HL-60 (cell line): ENCODE results near the gene GJA3.

Experiments used
- DNase-seq, 2 experiments: peaks; one replicate each; pipeline ENCODE4 v3.0.0-alpha.2; 2010 to 2020; ENCODE audit warnings: low read depth in 1 of 2, low spot score in 1 of 2
- H3K27ac ChIP-seq: fragments of 250-450 bp; sonication (Bioruptor Pico); replicated peaks from 2 replicates; pipeline ENCODE4 v1.5.1; 2020; ENCODE audit warnings: mild to moderate bottlenecking, moderate library complexity
- H3K27me3 ChIP-seq: fragments of 250-450 bp; sonication (Bioruptor Pico); 2 replicates; pipeline ENCODE4 v1.5.1; 2021; ENCODE audit warnings: mild to moderate bottlenecking, moderate library complexity; ENCODE audit not compliant: insufficient read depth, poor library complexity, severe bottlenecking
- H3K4me3 ChIP-seq: replicated peaks from 2 replicates; pipeline ENCODE4 v1.5.1; 2011; ENCODE audit warnings: mild to moderate bottlenecking, control low read depth, low read length; ENCODE audit not compliant: insufficient read depth
- GABPA ChIP-seq: IDR thresholded peaks from 2 replicates; pipeline ENCODE4 v1.6.1; 2012; ENCODE audit warnings: low read depth
- POLR2AphosphoS5 ChIP-seq: IDR thresholded peaks from 2 replicates; pipeline ENCODE4 v1.6.1; 2012; ENCODE audit warnings: low read depth
- SPI1 ChIP-seq: IDR thresholded peaks from 2 replicates; pipeline ENCODE4 v1.6.1; 2012; ENCODE audit warnings: low read depth, mild to moderate bottlenecking, borderline replicate concordance
- TF ChIP-seq, protein P1 (sequence below): IDR thresholded peaks from one replicate; pipeline ENCODE4 v1.5.1; 2011; ENCODE audit warnings: low read length, control low read depth, inconsistent platforms; ENCODE audit not compliant: insufficient read depth
- TF ChIP-seq, protein P2 (sequence below): IDR thresholded peaks from 2 replicates; pipeline ENCODE4 v1.6.1; 2012; ENCODE audit warnings: low read depth; ENCODE audit not compliant: insufficient replicate concordance

GJA3 gene

DNA sequence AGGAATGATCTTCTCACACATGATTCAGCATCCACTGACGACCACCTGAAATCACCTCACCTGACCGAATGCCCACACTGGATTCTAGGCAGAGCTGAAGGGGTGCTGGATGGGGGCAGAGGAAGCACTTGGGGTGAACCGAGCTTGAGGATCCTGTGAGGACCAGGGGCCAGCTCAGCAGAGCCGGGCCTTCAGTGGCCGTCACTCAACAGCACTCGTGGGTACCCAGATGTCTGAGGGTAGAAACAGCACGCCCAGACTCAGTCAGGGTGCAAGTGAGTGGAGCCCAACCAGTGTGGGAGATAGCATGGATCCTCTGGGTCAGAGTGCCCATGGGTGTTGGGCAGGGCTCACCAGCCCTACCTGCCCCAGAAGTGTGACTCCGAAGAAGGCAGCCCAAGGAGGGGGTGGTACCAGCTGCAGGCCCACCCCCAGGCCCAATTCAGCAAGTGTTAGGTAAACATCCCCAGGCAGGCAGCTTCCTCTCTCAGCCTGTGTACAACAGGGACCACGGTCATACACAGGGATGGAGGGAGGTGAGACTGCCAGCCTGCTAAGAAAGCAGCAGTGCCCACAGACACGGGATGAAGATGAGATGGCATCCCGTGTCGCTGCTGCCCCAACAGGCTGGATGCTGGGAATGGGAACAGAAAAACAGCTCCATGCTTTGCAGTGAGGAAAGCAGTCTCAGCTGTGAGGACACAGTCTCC lies 16.6 kb downstream of the GJA3 start:
- DNase-seq = no peak
- Histone ChIP-seq H3K27ac (no peak overlapping the region), H3K4me3 (no peak overlapping the region), H3K27me3 (no peaks in the 10 kb centered on the region)
- TF ChIP-seq, protein P1, sequence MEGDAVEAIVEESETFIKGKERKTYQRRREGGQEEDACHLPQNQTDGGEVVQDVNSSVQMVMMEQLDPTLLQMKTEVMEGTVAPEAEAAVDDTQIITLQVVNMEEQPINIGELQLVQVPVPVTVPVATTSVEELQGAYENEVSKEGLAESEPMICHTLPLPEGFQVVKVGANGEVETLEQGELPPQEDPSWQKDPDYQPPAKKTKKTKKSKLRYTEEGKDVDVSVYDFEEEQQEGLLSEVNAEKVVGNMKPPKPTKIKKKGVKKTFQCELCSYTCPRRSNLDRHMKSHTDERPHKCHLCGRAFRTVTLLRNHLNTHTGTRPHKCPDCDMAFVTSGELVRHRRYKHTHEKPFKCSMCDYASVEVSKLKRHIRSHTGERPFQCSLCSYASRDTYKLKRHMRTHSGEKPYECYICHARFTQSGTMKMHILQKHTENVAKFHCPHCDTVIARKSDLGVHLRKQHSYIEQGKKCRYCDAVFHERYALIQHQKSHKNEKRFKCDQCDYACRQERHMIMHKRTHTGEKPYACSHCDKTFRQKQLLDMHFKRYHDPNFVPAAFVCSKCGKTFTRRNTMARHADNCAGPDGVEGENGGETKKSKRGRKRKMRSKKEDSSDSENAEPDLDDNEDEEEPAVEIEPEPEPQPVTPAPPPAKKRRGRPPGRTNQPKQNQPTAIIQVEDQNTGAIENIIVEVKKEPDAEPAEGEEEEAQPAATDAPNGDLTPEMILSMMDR = no peak
- TF ChIP-seq GABPA (no peak), SPI1 (no peak), POLR2AphosphoS5 (no peak)
- TF ChIP-seq, protein P2, sequence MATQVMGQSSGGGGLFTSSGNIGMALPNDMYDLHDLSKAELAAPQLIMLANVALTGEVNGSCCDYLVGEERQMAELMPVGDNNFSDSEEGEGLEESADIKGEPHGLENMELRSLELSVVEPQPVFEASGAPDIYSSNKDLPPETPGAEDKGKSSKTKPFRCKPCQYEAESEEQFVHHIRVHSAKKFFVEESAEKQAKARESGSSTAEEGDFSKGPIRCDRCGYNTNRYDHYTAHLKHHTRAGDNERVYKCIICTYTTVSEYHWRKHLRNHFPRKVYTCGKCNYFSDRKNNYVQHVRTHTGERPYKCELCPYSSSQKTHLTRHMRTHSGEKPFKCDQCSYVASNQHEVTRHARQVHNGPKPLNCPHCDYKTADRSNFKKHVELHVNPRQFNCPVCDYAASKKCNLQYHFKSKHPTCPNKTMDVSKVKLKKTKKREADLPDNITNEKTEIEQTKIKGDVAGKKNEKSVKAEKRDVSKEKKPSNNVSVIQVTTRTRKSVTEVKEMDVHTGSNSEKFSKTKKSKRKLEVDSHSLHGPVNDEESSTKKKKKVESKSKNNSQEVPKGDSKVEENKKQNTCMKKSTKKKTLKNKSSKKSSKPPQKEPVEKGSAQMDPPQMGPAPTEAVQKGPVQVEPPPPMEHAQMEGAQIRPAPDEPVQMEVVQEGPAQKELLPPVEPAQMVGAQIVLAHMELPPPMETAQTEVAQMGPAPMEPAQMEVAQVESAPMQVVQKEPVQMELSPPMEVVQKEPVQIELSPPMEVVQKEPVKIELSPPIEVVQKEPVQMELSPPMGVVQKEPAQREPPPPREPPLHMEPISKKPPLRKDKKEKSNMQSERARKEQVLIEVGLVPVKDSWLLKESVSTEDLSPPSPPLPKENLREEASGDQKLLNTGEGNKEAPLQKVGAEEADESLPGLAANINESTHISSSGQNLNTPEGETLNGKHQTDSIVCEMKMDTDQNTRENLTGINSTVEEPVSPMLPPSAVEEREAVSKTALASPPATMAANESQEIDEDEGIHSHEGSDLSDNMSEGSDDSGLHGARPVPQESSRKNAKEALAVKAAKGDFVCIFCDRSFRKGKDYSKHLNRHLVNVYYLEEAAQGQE = no peak

DNA sequence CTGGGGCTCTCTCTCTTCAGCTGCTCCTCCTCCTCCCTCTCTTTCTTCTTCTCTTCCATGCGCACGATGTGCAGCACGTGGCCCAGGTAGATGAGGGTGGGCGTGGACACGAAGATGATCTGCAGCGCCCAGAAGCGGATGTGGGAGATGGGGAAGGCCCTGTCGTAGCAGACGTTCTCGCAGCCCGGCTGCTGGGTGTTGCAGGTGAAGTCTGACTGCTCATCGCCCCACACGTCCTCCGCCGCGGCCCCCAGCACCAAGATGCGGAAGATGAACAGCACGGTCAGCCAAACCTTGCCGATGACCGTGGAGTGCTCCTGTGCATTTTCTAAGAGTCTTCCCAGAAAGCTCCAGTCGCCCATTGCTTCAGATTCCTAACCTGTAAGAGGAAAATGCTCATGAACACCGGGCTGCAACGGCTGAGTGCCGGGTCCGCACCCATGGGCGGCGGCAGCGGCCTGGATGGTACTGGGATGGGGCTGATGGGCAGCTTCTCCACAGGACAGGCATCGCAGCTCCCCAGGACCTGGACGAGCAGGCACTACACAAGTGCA lies 17.8 kb downstream of the GJA3 start:
- H3K4me3 ChIP-seq = no peak overlapping the region
- no peak overlapping the region for H3K27ac ChIP-seq
- H3K27me3 ChIP-seq = no peaks in the 10 kb centered on the region
- TF ChIP-seq GABPA (no peak), SPI1 (no peak), POLR2AphosphoS5 (no peak)
- TF ChIP-seq, protein P1 = no peak
- TF ChIP-seq, protein P2 = no peak
- no peak for DNase-seq

DNA sequence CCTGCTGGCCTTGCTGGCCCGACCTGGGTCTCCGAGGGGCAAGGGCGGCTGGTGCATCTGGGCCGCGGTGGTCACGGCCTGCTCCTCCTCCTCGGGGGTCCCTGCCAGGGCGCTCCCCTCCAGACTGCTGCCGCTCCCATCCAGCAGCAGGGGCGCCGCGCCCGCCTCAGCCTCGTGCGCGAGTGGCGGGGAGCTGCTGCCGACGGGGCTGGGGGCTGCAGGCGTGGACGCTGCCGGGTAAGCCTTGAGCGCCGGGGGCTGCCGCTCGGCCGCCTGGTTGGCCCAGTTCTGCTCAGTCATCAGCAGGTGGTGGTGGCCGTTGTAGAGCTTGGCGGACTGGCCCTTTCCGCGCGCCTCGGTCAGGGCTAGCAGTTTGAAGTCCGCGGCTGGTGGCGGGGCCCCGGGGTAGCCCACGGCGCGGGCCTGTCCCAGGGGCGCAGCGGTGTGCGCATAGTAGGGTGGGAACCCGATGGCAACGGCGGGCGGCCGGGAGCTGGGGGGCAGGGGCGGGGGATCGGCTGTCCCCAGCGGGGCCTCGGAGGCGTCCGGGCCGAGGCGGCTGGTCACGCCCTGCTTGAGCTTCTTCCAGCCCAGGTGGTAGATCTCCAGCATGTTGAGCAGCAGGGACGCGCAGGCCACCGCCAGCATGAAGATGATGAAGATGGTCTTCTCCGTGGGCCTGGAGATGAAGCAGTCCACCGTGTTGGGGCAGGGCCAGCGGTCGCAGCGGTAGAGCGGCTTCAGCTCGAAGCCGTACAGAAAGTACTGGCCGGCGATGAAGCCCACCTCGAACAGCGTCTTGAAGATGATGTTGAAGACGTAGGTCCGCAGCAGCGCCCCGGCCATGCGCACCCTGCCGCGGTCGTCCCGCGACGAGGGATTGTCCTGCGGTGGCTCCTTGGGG lies 18.6 kb downstream of the GJA3 start:
- TF ChIP-seq, protein P1 = no peak
- TF ChIP-seq GABPA (no peak), SPI1 (no peak), POLR2AphosphoS5 (no peak)
- TF ChIP-seq, protein P2 = no peak
- DNase-seq = no peak
- H3K4me3 ChIP-seq = no peak overlapping the region
- H3K27ac ChIP-seq = no peak overlapping the region
- H3K27me3 ChIP-seq = no peaks in the 10 kb centered on the region
